ENCODE measurements around the gene ATP2B2.

ATP2B2 gene

DNA sequence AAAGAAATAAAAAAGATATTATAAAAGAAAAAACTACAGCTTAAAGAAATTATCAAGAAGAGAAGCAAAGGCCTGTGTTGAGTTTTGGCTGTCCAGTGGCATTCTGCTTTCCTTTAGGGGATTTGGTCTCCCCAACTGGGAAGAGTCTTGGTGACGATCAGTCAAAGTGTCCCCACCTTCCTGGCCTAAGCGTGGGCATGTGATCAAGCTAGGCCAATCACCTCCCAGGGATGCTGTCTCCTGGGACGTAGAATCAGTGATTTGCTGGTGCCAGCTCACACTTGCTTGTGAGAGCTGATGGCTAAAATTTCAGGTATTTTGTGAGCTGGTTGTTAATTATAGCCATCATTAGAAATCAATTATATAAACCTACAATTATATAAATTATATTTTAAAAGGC, 69.5 kb downstream of the ATP2B2 start:
- H3K27ac ChIP-seq (ENCODE audit: low read depth, low read length), result no peak overlapping the region
- H4K91ac ChIP-seq (ENCODE audit: low read depth, low read length), result no peak overlapping the region
- H3K9ac ChIP-seq (ENCODE audit: low read length), result no peak overlapping the region
- no peak overlapping the region for H2AFZ ChIP-seq (ENCODE audit: insufficient read depth, low read length, poor library complexity)
- no peaks in the 10 kb centered on the region for H3K27me3 ChIP-seq (ENCODE audit: insufficient read depth, low read length)
- H4K12ac ChIP-seq (ENCODE audit: low read depth, low read length), result no peak overlapping the region
- no peak overlapping the region for H3K14ac ChIP-seq (ENCODE audit: low read length)
- H3K9me3 ChIP-seq (ENCODE audit: insufficient read depth, low read depth, low read length), result no peaks in the 10 kb centered on the region
- H2BK12ac ChIP-seq (ENCODE audit: low read length), result no peak overlapping the region
- H3K4me3 ChIP-seq (ENCODE audit: low read depth, low read length), result no peak overlapping the region
- H3K79me1 ChIP-seq (ENCODE audit: low read length), result no peaks in the 10 kb centered on the region
- no peak overlapping the region for H3K23ac ChIP-seq (ENCODE audit: low read length)
- H4K8ac ChIP-seq (ENCODE audit: low read depth, low read length), result no peak overlapping the region
- WGBS (ENCODE audit: extremely low coverage, insufficient coverage, insufficient read length), result no CpG with 5 or more reads among the region's 3 CpGs
- no peaks in the 10 kb centered on the region for H3K79me2 ChIP-seq (ENCODE audit: control insufficient read depth, insufficient read depth, low read length, poor library complexity)
- H2AK5ac ChIP-seq (ENCODE audit: low read length), result no peak overlapping the region
- no peak for DNase-seq
- H3K4me2 ChIP-seq (ENCODE audit: low read length), result no peak overlapping the region
- no peak overlapping the region for H2BK5ac ChIP-seq (ENCODE audit: low read depth, low read length, poor library complexity)
- H2BK120ac ChIP-seq (ENCODE audit: insufficient read depth, low read length, poor library complexity), result no peak overlapping the region
- H3K18ac ChIP-seq (ENCODE audit: low read length), result no peak overlapping the region
- H3K4me1 ChIP-seq (ENCODE audit: control insufficient read depth in 1 of 2, insufficient read depth in 2 of 2, low read length in 2 of 2), result peaks cover 0 to 3% of the 10 kb centered on the region in 2 experiments
- no peak overlapping the region for H3K4ac ChIP-seq (ENCODE audit: low read depth, low read length)
- H3K36me3 ChIP-seq (ENCODE audit: control insufficient read depth in 1 of 2, insufficient read depth in 2 of 2, low read length in 2 of 2), result no peaks in the 10 kb centered on the region

DNA sequence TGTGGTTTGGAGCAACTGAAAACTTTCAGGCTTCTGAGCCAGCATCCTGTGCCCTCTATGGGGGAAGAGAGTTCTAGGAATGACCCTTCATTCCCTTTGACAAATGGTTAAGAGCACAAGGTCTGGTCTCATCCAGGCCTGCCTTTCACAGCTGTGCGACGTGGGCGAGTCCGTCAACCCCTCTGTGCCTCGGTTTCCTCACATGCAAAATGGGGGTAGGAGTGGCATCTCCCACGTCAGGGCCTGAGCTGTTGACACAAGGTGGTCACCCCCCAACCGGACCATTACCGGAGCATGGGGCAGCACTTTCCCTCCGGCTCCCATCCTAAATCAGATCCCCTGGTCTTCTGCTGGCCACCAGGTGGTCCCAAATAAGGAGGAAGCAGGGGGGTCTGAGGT, 70.4 kb downstream of the ATP2B2 start:
- Histone ChIP-seq H3K79me2 (ENCODE audit: control insufficient read depth, insufficient read depth, low read length, poor library complexity) (no peaks in the 10 kb centered on the region), H3K18ac (ENCODE audit: low read length) (no peak overlapping the region), H3K27me3 (ENCODE audit: insufficient read depth, low read length) (no peaks in the 10 kb centered on the region), H3K36me3 (ENCODE audit: control insufficient read depth in 1 of 2, insufficient read depth in 2 of 2, low read length in 2 of 2) (no peaks in the 10 kb centered on the region), H2BK12ac (ENCODE audit: low read length) (no peak overlapping the region), H2BK120ac (ENCODE audit: insufficient read depth, low read length, poor library complexity) (no peak overlapping the region), H3K27ac (ENCODE audit: low read depth, low read length) (no peak overlapping the region), H3K79me1 (ENCODE audit: low read length) (no peaks in the 10 kb centered on the region), H4K12ac (ENCODE audit: low read depth, low read length) (no peak overlapping the region), H2AK5ac (ENCODE audit: low read length) (no peak overlapping the region), H3K9me3 (ENCODE audit: insufficient read depth, low read depth, low read length) (no peaks in the 10 kb centered on the region), H4K91ac (ENCODE audit: low read depth, low read length) (no peak overlapping the region), H3K9ac (ENCODE audit: low read length) (no peak overlapping the region), H3K4me3 (ENCODE audit: low read depth, low read length) (no peak overlapping the region), H3K14ac (ENCODE audit: low read length) (no peak overlapping the region), H2BK5ac (ENCODE audit: low read depth, low read length, poor library complexity) (no peak overlapping the region), H3K4me2 (ENCODE audit: low read length) (no peak overlapping the region), H3K4ac (ENCODE audit: low read depth, low read length) (no peak overlapping the region), H3K23ac (ENCODE audit: low read length) (no peak overlapping the region), H3K4me1 (ENCODE audit: control insufficient read depth in 1 of 2, insufficient read depth in 2 of 2, low read length in 2 of 2) (peaks cover 0 to 3% of the 10 kb centered on the region in 2 experiments), H2AFZ (ENCODE audit: insufficient read depth, low read length, poor library complexity) (no peak overlapping the region), H4K8ac (ENCODE audit: low read depth, low read length) (no peak overlapping the region)
- no peak for DNase-seq
- WGBS (ENCODE audit: extremely low coverage, insufficient coverage, insufficient read length), result no CpG with 5 or more reads among the region's 9 CpGs

DNA sequence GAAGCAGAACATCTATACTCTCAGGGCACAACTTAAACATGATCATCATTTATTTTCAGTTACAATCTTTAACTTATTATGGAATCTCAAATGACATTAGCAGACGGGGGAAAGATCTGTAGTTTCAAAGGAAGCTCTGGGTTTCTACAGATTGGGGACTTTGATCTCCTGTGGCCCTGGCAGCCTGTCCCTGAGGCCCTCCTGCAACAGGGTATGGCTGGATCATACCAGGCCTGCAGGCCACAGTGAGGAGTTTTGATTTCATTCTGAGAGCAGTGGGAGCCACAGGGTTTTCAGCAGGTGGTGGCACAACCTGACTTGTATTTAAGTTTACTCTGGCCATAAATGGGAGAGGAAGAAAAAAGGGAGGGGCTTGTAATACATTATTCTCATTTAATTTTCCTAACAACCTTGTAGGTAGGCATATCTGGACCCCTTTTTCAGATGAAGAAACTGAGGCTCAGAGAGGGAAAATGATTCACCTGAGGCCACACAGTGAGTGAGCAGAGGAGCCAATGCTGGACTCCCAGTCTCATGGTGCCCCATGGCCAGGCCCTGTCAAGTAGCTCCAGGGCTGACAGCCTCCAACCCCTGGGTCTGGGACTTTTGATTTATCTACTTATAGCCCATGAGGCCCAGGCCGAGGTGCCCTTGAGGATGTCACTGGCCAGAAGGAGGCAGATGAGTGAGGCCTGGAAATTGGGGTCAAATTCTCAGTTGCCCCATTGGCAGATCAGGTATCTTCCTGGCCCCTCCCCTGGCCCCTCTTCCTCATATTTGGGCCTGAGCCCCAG, 71.0 kb downstream of the ATP2B2 start:
- H3K79me1 ChIP-seq (ENCODE audit: low read length), result no peaks in the 10 kb centered on the region

DNA sequence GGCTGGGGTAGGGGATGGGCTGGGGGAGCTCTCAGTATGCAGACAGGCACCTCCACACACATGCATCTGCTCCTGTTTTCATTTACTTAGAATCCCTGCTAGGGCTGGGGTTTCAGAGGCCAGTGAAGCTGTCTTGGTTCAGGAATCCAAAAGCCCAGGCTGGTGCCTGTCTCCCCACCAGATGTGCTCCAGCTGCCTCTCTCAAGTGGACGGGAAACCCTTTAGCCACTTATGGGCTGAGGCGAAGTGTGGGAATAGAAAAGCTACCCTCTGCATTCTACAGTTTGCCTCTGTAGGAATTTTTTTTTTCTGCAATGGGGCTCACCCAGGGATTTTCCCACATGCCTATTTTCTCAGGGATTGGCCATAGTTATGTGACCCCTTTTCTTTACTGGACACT, 72.5 kb downstream of the ATP2B2 start:
- Histone ChIP-seq H3K36me3 (ENCODE audit: control insufficient read depth in 1 of 2, insufficient read depth in 2 of 2, low read length in 2 of 2) (no peaks in the 10 kb centered on the region), H2BK5ac (ENCODE audit: low read depth, low read length, poor library complexity) (no peak overlapping the region), H2BK12ac (ENCODE audit: low read length) (no peak overlapping the region), H3K9ac (ENCODE audit: low read length) (no peak overlapping the region), H3K4me3 (ENCODE audit: low read depth, low read length) (no peak overlapping the region), H4K8ac (ENCODE audit: low read depth, low read length) (no peak overlapping the region), H3K27ac (ENCODE audit: low read depth, low read length) (no peak overlapping the region), H3K14ac (ENCODE audit: low read length) (no peak overlapping the region), H3K9me3 (ENCODE audit: insufficient read depth, low read depth, low read length) (no peaks in the 10 kb centered on the region), H3K4me2 (ENCODE audit: low read length) (no peak overlapping the region), H2AK5ac (ENCODE audit: low read length) (no peak overlapping the region), H4K91ac (ENCODE audit: low read depth, low read length) (no peak overlapping the region), H3K79me1 (ENCODE audit: low read length) (no peaks in the 10 kb centered on the region), H4K12ac (ENCODE audit: low read depth, low read length) (no peak overlapping the region), H3K23ac (ENCODE audit: low read length) (no peak overlapping the region), H3K4me1 (ENCODE audit: control insufficient read depth in 1 of 2, insufficient read depth in 2 of 2, low read length in 2 of 2) (peaks cover 0 to 3% of the 10 kb centered on the region in 2 experiments), H3K27me3 (ENCODE audit: insufficient read depth, low read length) (no peaks in the 10 kb centered on the region), H3K79me2 (ENCODE audit: control insufficient read depth, insufficient read depth, low read length, poor library complexity) (no peaks in the 10 kb centered on the region), H3K4ac (ENCODE audit: low read depth, low read length) (no peak overlapping the region), H2BK120ac (ENCODE audit: insufficient read depth, low read length, poor library complexity) (no peak overlapping the region), H2AFZ (ENCODE audit: insufficient read depth, low read length, poor library complexity) (no peak overlapping the region), H3K18ac (ENCODE audit: low read length) (no peak overlapping the region)
- no peak for DNase-seq
- WGBS (ENCODE audit: extremely low coverage, insufficient coverage, insufficient read length), result no CpG with 5 or more reads among the region's 2 CpGs

More for the DNA sequence above, 71.0 kb downstream of the ATP2B2 start:
- H4K8ac ChIP-seq (ENCODE audit: low read depth, low read length), result no peak overlapping the region
- no CpG with 5 or more reads among the region's 2 CpGs for WGBS (ENCODE audit: extremely low coverage, insufficient coverage, insufficient read length)
- no peak overlapping the region for H3K27ac ChIP-seq (ENCODE audit: low read depth, low read length)
- H2BK120ac ChIP-seq (ENCODE audit: insufficient read depth, low read length, poor library complexity), result no peak overlapping the region
- no peak overlapping the region for H3K14ac ChIP-seq (ENCODE audit: low read length)
- no peak overlapping the region for H3K23ac ChIP-seq (ENCODE audit: low read length)
- no peaks in the 10 kb centered on the region for H3K36me3 ChIP-seq (ENCODE audit: control insufficient read depth in 1 of 2, insufficient read depth in 2 of 2, low read length in 2 of 2)
- H3K18ac ChIP-seq (ENCODE audit: low read length), result no peak overlapping the region
- H3K4me2 ChIP-seq (ENCODE audit: low read length), result no peak overlapping the region
- no peak overlapping the region for H3K4me3 ChIP-seq (ENCODE audit: low read depth, low read length)
- H3K4ac ChIP-seq (ENCODE audit: low read depth, low read length), result no peak overlapping the region
- DNase-seq, result no peak
- no peak overlapping the region for H2BK5ac ChIP-seq (ENCODE audit: low read depth, low read length, poor library complexity)
- no peak overlapping the region for H4K12ac ChIP-seq (ENCODE audit: low read depth, low read length)
- H4K91ac ChIP-seq (ENCODE audit: low read depth, low read length), result no peak overlapping the region
- no peaks in the 10 kb centered on the region for H3K79me2 ChIP-seq (ENCODE audit: control insufficient read depth, insufficient read depth, low read length, poor library complexity)
- no peak overlapping the region for H2AFZ ChIP-seq (ENCODE audit: insufficient read depth, low read length, poor library complexity)
- peaks cover 0 to 3% of the 10 kb centered on the region in 2 experiments for H3K4me1 ChIP-seq (ENCODE audit: control insufficient read depth in 1 of 2, insufficient read depth in 2 of 2, low read length in 2 of 2)
- H3K27me3 ChIP-seq (ENCODE audit: insufficient read depth, low read length), result no peaks in the 10 kb centered on the region
- H2AK5ac ChIP-seq (ENCODE audit: low read length), result no peak overlapping the region
- H2BK12ac ChIP-seq (ENCODE audit: low read length), result no peak overlapping the region
- no peak overlapping the region for H3K9ac ChIP-seq (ENCODE audit: low read length)
- no peaks in the 10 kb centered on the region for H3K9me3 ChIP-seq (ENCODE audit: insufficient read depth, low read depth, low read length)
